K562 (cell line): ENCODE measurements around the gene CCNL1. TPM values are rescaled to one million over a fixed set of nuclear protein-coding genes. Genes with fewer than 3 reads are reported as not detected.

Experiments used
- BRF1 ChIP-seq: IDR thresholded peaks from 3 replicates; pipeline ENCODE4 v1.6.1; 2011; ENCODE audit warnings: borderline replicate concordance, mild to moderate bottlenecking; ENCODE audit not compliant: insufficient read length; ENCODE audit errors: extremely low read depth
- DNMT1 ChIP-seq: fragments of 450-650 bp; IDR thresholded peaks from 2 replicates; pipeline ENCODE4 v1.6.1; 2016; ENCODE audit warnings: antibody characterized with exemption, mild to moderate bottlenecking
- ESRRA ChIP-seq: fragments of 450-650 bp; IDR thresholded peaks from 2 replicates; pipeline ENCODE4 v1.6.1; 2014; ENCODE audit warnings: low read depth, mild to moderate bottlenecking, moderate library complexity, borderline replicate concordance
- GATAD2A ChIP-seq: fragments of 450-650 bp; IDR thresholded peaks from 2 replicates; pipeline ENCODE4 v1.6.1; 2017
- HNRNPH1 ChIP-seq: fragments of 200-400 bp; formaldehyde crosslinking; optimal IDR thresholded peaks from 2 replicates; pipeline ENCODE3; 2017; ENCODE audit warnings: low read depth, mild to moderate bottlenecking, low read length, moderate library complexity
- MBD1 ChIP-seq: fragments of 250-450 bp; sonication (Bioruptor Pico); IDR thresholded peaks from 2 replicates; pipeline ENCODE4 v1.8.0; 2022; ENCODE audit warnings: inconsistent platforms
- RBFOX2 ChIP-seq: fragments of 200-400 bp; formaldehyde crosslinking; IDR thresholded peaks from 2 replicates; pipeline ENCODE4 v1.6.1; 2017; ENCODE audit warnings: low read depth, mild to moderate bottlenecking, low read length, moderate library complexity
- SIN3B ChIP-seq: fragments of 450-650 bp; IDR thresholded peaks from 2 replicates; pipeline ENCODE4 v1.6.1; 2017; ENCODE audit warnings: low read depth, mild to moderate bottlenecking, moderate library complexity
- SMARCA4 ChIP-seq: fragments of 450-650 bp; IDR thresholded peaks from 2 replicates; pipeline ENCODE4 v1.6.1; 2016
- ZBTB17 ChIP-seq: fragments of 450-650 bp; formaldehyde crosslinking; IDR thresholded peaks from 2 replicates; pipeline ENCODE4 v1.4.0; 2020; ENCODE audit warnings: mild to moderate bottlenecking
- ZNF175 ChIP-seq: fragments of 200-800 bp; sonication (Bioruptor generic); IDR thresholded peaks from 2 replicates; pipeline ENCODE4 v1.6.1; 2016; ENCODE audit warnings: low read depth, mild to moderate bottlenecking, missing genetic modification characterization, missing compliant biosample characterization
- ZNF408 ChIP-seq: fragments of 250-450 bp; sonication (Bioruptor Pico); IDR thresholded peaks from 2 replicates; pipeline ENCODE4 v1.4.0; 2020; ENCODE audit warnings: low read depth, mild to moderate bottlenecking, moderate library complexity
- ZNF778 ChIP-seq: fragments of 450-650 bp; formaldehyde crosslinking; IDR thresholded peaks from 2 replicates; pipeline ENCODE4 v1.4.0; 2020; ENCODE audit warnings: mild to moderate bottlenecking, moderate library complexity
- polyA plus RNA-seq, 8 experiments: library from polyadenylated mRNA; depleted of rRNA in 4 of 8; stranded (reverse) in 5 of 8; unstranded in 3 of 8; fragments of >200 nt; fragmentation: Nextera tagmentation in 2 of 8; fragmentation: Illumina TruSeq in 1 of 8; extraction: Ambion mirVana in 2 of 8; extraction: Trizol in 1 of 8; gene quantifications; 2 replicates each; pipeline versions ENCODE4 v1.2.1 to v1.2.3, GENCODE V29; 2011 to 2014; ENCODE audit warnings: inconsistent platforms in 1 of 8, missing spikeins in 1 of 8
- total RNA-seq, 7 experiments: library from RNA; depleted of rRNA in 6 of 7; stranded (reverse); fragments of >200 nt in 6 of 7; fragmentation: Illumina TruSeq in 2 of 7; extraction: Trizol in 2 of 7; gene quantifications; 2 replicates each; pipeline versions ENCODE4 v1.2.1 to v1.2.3, GENCODE V29; 2011 to 2021; ENCODE audit warnings: low replicate concordance in 1 of 7
- TF ChIP-seq, protein P1 (sequence below), 3 experiments: fragments of 200-800 bp in 1 of 3; sonication (Bioruptor generic) in 1 of 3; sonication (generic) in 1 of 3; formaldehyde crosslinking in 1 of 3; IDR thresholded peaks; 2 replicates each; pipeline versions ENCODE4 v1.6.1 to v1.8.0; 2016 to 2022; ENCODE audit warnings: mild to moderate bottlenecking in 2 of 3, missing compliant biosample characterization in 2 of 3, missing genetic modification characterization in 2 of 3, missing genetic modification reagents in 1 of 3
- TF ChIP-seq, protein P2 (sequence below): sonication (generic); formaldehyde crosslinking; IDR thresholded peaks from 2 replicates; pipeline ENCODE4 v1.8.0; 2022; ENCODE audit warnings: mild to moderate bottlenecking, missing genetic modification reagents
- TF ChIP-seq, protein P3 (sequence below): fragments of 450-650 bp; IDR thresholded peaks from 2 replicates; pipeline ENCODE4 v1.6.1; 2016; ENCODE audit warnings: low read depth

Gene CCNL1
- total and polyA plus RNA-seq, 9 of the 15 experiments (the other 6 are each of a cell fraction or from before 2014, with no cell fraction given) = 16.1 to 186 (median 132) TPM

GRCh38 chr3:157113832-157114505 is 46.0 kb downstream of the CCNL1 start (continued):
- TF ChIP-seq MBD1 (CRISPR knock-in tag) = no peak
- TF ChIP-seq ESRRA = peak; percentile 62; the same call in 1 of the 2 replicates
- no peak for TF ChIP-seq ZBTB17 (CRISPR knock-in tag)
- TF ChIP-seq RBFOX2 = no peak
- peak; percentile 44; the same call in 1 of the 2 replicates for TF ChIP-seq GATAD2A
- no peak for TF ChIP-seq HNRNPH1
- no peak for TF ChIP-seq BRF1
- no peak for TF ChIP-seq ZNF175 (CRISPR knock-in tag)
- no peak for TF ChIP-seq ZNF778 (CRISPR knock-in tag)
- TF ChIP-seq, protein P1, sequence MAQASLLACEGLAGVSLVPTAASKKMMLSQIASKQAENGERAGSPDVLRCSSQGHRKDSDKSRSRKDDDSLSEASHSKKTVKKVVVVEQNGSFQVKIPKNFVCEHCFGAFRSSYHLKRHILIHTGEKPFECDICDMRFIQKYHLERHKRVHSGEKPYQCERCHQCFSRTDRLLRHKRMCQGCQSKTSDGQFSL (CRISPR knock-in tag; IDR thresholded peaks at IDR 0.05) = no peak
- TF ChIP-seq, protein P1 (tag; IDR thresholded peaks at IDR 0.05) = no peak
- TF ChIP-seq, protein P2, sequence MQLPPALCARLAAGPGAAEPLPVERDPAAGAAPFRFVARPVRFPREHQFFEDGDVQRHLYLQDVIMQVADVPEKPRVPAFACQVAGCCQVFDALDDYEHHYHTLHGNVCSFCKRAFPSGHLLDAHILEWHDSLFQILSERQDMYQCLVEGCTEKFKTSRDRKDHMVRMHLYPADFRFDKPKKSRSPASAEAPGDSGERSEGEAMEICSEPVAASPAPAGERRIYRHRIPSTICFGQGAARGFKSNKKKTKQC (CRISPR knock-in tag) = no peak
- TF ChIP-seq SMARCA4 = no peak
- TF ChIP-seq ZNF408 (CRISPR knock-in tag) = no peak
- TF ChIP-seq, protein P3, sequence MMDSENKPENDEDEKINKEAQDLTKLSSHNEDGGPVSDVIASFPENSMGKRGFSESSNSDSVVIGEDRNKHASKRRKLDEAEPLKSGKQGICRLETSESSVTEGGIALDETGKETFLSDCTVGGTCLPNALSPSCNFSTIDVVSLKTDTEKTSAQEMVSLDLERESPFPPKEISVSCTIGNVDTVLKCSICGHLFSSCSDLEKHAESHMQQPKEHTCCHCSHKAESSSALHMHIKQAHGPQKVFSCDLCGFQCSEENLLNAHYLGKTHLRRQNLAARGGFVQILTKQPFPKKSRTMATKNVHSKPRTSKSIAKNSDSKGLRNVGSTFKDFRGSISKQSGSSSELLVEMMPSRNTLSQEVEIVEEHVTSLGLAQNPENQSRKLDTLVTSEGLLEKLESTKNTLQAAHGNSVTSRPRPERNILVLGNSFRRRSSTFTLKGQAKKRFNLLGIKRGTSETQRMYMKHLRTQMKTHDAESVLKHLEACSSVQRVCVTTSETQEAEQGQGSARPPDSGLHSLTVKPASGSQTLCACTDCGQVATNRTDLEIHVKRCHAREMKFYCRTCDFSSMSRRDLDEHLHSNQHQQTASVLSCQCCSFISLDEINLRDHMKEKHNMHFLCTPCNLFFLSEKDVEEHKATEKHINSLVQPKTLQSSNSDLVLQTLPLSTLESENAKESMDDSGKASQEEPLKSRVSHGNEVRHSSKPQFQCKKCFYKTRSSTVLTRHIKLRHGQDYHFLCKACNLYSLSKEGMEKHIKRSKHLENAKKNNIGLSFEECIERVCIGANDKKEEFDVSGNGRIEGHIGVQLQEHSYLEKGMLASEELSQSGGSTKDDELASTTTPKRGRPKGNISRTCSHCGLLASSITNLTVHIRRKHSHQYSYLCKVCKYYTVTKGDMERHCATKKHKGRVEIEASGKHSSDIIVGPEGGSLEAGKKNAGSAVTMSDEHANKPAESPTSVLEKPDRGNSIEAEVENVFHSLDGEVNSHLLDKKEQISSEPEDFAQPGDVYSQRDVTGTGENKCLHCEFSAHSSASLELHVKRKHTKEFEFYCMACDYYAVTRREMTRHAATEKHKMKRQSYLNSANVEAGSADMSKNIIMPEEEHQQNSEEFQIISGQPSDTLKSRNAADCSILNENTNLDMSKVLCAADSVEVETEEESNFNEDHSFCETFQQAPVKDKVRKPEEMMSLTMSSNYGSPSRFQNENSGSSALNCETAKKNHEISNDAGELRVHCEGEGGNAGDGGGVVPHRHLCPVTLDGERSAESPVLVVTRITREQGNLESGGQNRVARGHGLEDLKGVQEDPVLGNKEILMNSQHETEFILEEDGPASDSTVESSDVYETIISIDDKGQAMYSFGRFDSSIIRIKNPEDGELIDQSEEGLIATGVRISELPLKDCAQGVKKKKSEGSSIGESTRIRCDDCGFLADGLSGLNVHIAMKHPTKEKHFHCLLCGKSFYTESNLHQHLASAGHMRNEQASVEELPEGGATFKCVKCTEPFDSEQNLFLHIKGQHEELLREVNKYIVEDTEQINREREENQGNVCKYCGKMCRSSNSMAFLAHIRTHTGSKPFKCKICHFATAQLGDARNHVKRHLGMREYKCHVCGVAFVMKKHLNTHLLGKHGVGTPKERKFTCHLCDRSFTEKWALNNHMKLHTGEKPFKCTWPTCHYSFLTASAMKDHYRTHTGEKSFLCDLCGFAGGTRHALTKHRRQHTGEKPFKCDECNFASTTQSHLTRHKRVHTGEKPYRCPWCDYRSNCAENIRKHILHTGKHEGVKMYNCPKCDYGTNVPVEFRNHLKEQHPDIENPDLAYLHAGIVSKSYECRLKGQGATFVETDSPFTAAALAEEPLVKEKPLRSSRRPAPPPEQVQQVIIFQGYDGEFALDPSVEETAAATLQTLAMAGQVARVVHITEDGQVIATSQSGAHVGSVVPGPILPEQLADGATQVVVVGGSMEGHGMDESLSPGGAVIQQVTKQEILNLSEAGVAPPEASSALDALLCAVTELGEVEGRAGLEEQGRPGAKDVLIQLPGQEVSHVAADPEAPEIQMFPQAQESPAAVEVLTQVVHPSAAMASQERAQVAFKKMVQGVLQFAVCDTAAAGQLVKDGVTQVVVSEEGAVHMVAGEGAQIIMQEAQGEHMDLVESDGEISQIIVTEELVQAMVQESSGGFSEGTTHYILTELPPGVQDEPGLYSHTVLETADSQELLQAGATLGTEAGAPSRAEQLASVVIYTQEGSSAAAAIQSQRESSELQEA = no peak
- no peak for TF ChIP-seq DNMT1
- TF ChIP-seq SIN3B = no peak
